GDM1 (cell line): ENCODE measurements around the gene CWC25.

Experiments
- DNase-seq: peaks from one replicate; lab custom pipeline; 2025; lab: John Stamatoyannopoulos, UW

Gene CWC25

DNA sequence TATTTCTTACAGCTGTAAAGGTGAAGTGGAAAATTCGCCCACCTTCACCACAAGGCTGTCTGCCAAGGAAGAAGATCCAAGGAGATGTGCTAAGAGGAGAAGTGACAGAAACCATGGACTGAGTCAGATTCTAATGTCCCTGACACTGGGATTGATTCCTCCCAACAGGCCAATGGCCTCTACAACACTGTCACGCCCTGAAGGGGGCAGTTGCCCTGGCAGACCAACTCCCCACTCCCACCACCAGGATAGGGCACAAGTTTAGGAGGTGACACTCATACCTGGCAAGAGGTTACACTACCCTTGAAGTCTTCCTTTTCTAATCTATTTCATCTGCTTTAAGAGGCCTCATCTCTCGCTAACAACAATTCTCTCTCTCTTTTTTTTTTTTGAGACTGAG, 41.9 kb downstream of the CWC25 start:
- DNase-seq, result no peak

DNA sequence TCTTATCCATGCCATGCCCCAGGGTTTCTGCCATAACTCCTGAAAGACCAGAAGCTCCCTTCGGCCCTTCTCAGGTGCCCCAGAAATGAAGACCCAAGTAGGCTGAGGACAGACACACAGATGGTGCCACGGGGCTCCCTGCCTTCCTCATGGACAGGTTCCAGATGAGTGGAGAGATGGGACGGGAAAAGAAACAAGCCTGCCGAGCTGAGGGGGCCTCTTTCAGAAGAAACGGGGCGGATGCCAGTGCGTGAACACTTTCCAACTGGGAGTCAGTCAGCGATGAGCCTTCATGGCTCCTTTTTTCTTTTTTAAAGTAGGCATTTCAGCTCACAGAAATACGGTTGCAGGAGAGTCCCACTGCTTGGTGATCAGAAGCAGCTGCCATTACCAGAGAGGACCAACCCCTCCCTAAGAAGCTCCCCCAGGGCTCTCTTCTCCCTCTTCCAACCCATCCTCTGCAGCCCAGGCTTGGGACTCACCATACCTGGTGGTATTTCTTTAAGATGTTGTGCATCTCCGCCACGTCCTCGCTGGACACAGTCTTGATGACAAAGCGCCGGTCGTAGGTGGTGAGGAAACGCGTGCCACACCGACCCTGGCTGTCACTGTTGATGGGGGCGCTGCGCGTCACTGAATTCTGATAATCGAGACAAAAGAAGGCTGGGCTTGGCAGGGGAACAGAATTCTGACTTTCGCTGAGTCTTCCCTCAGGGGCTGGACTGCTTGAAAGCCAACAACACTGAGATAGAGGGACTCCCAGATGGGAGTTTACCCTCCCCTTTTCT, 45.0 kb downstream of the CWC25 start:
- no peak for DNase-seq

DNA sequence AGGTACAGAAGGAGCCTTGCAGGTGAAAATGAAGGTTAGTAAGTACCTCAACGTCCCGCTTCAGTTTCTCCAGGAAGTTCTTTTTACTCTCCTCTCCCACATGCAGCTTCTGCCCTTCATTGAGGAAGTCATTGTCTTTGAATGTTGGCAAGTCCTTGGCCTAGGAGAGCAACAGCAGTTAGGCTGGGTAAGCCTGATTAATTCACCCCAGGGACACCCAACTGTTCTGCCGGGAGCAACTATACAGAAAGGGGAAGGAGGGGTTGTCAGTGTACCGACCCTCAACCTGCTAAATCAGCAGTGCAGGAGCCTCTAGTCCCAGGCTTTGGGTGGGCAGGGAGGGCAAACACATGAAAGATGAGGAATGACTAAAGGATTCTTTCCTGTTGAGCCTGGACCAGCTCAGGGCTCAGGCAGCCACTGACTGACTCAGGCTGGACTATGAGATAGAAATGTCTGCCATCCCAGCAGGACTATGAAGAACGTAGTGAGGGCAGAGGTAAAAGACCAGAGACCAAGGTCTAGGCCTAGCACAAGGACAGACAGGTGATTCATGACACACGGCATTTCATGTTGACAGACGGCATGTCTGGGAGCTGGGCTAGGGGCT, 47.4 kb downstream of the CWC25 start:
- DNase-seq, result no peak

DNA sequence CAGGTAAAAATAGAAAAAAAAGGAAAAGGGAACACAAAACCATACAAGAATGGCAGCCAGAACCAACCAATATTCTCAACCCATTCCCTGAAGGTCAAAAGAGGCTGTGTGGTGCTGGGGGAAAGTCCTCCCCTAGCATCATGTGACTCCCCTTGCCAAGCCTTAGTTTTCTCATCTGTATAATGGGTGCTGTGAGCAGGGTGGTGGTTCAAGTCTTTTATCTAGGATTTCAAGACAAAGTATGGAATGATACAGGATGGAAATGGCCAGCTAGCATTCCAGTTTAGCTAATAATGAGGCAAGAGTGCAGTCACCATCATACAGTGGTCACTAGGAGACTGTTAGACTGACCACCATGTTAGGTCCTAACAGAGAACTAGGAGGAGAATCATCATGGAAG, 51.9 kb downstream of the CWC25 start:
- no peak for DNase-seq

DNA sequence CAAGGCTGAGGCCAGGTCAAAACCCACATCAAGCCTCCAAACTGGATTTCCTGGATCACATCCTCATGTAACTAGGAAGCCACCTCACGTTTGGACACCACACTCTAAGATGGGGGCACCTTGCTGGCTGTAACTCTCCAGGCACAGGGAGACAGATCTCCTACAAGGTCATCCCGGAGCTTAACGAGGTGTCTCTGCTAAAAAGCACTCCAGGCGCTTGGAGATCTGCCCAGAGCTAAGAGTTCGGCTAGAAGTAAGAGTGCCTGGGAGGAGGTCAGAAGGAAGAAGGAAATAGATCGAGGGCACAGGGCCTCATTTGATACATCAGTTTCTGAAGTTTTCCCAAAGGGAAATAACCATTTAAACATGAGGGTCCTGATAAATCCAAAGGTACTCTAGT, 56.7 kb downstream of the CWC25 start:
- DNase-seq, result no peak

DNA sequence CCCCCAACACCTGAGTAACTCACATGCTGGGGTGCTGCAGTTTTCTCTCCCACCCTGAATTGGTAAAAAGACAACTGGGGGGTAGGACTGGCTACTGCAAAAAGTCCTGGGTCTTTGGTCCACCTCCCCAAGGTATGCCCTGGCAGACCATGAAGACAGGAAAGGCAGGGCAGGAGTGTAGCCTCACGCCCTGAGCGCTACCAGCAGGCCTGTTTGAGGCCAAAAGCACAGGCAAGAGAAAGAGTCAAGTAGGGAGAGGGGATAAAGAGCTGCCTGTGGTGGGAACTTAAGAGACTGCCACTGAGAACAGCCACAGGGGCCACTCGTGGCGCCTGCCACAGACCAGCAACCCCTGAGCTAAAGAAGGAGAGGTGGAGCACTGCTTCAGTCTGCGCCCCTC, 58.8 kb downstream of the CWC25 start:
- no peak for DNase-seq

DNA sequence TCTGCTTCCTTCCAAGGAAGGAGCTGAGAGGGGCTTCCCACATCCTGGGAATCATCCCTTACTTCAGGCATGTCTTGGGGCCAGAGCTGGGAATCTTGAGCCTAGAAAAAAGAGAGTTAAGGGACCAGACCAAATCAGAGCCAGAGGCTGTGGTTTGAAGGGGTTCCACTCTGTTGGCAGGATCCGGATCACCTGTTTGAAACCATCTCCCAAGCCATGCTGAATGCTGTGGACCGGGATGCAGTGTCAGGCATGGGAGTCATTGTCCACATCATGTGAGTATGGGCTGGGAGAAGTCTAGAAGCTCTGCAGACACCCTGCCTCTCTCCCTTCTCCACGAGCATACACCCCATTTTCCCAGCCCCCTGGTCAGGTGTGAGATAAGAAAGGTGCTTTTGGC, 62.9 kb downstream of the CWC25 start:
- no peak for DNase-seq

DNA sequence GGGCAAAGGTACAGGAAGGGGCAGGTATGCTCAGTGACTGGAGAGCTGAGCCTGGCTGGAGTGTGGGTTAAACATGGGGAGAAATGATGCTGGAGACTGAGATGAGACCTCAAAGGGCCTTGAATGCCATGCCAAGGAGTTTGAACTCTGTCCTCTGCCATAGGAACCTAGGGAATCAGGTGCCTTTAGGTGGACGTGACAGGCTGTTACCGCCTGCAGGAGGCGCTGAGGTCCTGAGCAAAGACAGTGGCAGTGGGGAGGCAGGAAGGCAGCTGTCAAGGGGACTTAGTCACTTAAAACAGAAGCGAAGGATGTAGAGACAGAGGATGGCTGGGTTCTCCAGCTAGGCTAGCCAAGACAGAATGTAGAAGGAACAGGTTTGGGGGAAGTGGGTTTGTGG, 63.5 kb downstream of the CWC25 start:
- DNase-seq, result no peak

DNA sequence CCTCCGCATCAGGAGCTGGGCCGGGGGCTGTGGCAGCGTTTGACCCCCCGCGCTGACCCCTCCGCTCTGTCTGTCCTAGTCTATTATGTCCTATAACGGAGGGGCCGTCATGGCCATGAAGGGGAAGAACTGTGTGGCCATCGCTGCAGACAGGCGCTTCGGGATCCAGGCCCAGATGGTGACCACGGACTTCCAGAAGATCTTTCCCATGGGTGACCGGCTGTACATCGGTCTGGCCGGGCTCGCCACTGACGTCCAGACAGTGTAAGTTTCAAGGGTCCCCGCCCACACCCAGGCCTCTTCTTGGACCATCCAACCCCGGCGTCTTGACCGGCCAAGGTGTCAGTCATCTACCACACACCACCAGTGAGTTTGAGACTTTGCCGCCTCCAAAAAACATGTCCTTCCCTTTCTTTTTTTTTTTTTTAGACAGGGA, 72.0 kb downstream of the CWC25 start:
- no peak for DNase-seq

DNA sequence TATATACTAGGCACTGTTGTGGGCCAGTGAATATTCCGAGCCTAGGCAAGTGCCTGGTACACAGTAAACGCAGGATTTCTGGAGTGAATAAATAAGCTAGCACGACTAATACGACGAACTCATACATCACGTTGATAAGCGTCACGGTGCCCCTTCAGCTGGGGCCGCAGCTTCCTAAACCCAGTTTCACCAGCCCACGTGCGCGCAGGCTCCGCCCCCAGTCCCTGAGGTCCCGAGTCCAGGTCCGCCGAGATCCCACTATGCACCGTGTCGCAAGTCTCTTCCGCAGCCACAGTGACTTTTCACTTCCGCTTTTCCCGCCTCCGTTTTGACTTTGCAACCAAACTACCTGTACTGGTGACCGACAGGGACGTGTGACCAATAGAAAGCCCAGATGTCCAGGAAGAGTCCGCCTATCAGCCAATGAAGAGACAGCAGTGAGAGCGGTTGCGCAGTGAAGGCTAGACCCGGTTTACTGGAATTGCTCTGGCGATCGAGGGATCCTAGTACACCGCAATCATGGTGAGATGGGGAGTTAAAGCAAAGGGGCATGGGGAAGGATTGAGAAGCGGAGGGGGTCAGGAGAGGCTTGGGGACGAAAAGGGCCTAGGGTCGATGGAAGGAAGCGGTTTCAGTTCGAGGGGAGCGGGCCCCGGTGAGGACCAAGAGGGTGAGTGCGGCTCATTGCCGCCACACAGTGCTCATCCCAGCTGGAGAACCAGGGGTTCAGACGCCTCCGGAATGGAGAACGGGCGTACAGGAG, 72.6 kb downstream of the CWC25 start, which contains the start of gene PSMB3:
Gene PSMB3 (plus strand): TSS at position 434 of the 763 bp plus-strand sequence. CDS start 86 bp downstream, at position 520.
- peak; percentile 99 for DNase-seq

DNA sequence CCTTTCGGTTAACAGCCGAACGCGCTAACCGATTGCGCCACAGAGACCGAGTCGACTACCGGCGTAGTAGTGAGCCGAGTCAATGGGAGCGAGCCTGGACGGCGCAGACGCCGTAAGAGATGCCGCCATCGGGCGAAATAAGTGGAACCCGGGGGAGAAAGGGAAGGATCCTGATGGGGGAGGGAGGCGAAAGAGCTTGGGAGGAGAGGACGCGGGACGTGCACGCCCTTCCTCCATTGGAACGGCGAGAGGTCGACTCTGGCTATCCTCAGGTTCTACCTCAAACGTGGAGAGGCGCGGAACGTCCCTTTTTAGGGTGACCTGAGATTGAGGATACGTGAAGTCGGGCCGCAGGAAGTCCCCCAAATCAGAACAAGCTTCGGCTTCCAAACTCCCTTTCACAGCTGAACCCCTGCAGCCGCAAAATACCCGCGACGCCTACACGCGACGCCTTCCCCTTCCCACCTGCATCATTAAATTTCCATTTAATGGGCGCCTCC, 73.3 kb downstream of the CWC25 start:
- DNase-seq, result peak; percentile 72

DNA sequence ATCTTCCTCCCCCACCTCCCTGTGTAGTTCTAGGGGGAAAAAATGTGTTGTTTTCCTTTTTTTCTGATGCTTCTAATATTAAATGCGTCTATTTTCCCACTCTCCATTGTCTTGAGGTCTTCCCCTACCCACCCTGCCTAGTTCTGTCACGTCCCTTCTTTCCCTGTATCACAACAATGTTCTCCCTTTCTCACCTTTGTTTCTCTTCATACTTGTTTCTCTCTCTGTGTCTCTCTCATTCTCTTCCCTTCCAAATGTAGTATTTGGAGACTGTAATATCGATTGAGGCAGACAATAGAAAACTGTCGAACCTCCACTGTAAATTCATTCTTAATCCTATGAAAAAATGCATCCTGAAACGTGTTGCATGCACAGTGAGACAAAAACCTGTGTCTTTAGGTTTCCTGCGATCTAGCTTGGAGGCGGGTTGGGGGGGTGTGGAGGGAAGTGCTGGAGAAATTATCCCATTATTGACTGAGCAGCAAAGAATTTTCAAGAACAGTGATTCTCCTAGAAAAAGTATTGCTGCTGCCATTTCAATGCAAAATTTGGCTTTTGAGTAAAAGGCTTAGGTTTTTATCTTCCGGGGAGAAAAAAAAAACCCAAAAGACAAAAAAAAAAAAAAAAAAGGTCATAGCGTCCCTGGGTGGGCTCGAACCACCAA, 73.8 kb downstream of the CWC25 start:
- DNase-seq, result no peak
